ENCODE data around the gene TAF6. TPM values are rescaled to one million over a fixed set of nuclear protein-coding genes. Genes with fewer than 3 reads are reported as not detected.
A peak's percentile ranks its signal among the peaks of the same experiment; 100 is the strongest.

TAF6 gene
- total and polyA plus RNA-seq, 9 of the 15 experiments (the other 6 are each of a cell fraction or from before 2014, with no cell fraction given), result 0.78 to 78.7 (median 21.3) TPM

DNA sequence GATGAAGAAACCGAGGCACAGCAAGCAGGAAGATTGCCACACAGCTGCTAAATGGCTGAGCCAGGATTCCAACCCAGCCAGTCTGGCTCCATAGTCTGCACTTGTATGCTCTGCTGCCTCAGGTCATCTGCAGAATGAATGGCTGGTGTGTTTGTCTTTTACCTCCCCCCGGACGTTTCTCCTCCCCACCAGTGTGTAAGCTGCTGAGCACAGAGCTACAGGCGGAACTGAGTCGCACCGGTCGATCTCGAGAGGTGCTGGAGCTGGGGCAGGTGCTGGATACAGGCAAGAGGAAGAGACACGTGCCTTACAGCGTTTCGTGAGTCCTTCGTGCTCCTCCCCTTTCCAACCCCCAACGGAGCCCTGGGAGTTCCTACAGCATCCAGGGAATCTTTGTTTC is 2.9 kb upstream of the TAF6 start (continued):
- TF ChIP-seq ZNF165 (CRISPR knock-in tag; IDR thresholded peaks at IDR 0.05; ENCODE audit: borderline replicate concordance), result no peak

DNA sequence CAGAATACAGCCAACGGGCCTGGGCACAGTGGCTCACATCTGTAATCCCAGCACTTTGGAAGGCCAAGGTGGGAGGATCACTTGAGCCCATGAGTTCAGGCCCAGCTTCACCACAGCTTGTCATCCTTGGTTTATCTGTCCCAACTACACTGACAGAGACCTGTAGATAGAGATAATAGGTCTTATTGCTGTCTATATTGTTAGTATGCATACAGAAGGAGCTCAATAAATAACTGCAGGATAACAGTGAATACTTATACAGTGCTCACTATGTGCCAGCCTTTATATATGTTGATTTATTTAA is 1.5 kb upstream of the TAF6 start:
- peaks cover 35 to 52% of the 10 kb centered on the region in 2 experiments for H3K4me1 ChIP-seq (replicated peaks in 1 of 2; ENCODE audit: control insufficient read depth in 2 of 2, insufficient read depth in 2 of 2, low read length in 2 of 2)
- H3K9me3 ChIP-seq (replicated peaks; ENCODE audit: control insufficient read depth, insufficient read depth, low read depth, low read length), result no peaks in the 10 kb centered on the region
- CTCF ChIA-PET (ENCODE audit: low intra/inter-chr PET ratio), result no interaction called here
- intact Hi-C loops (cut with micrococcal nuclease) (no loop called here), in situ Hi-C loops (cut with MboI) (no loop called here)
- 0 out of 2 replicates have a peak, but pooled peaks cover 4% of the 10 kb centered on the region for H4K20me1 ChIP-seq (replicated peaks; ENCODE audit: control insufficient read depth, insufficient read depth, low read length)
- FAIRE-seq, result no peak
- H2AFZ ChIP-seq (ENCODE audit: low read depth, low read length), result peak overlapping the region; percentile 95
- DNase-seq (ENCODE audit: extremely low read depth in 1 of 4, low spot score in 3 of 4), result peak in 2 of 4 experiments; percentile 5 to 50
- ATAC-seq, result no peak
- POLR2A ChIA-PET, result interaction anchor here (1.0 to 1.7 kb wide), 4 partner anchors 11 to 99 kb away, joined by 3 to 15 read pairs (median 3); partner anchors contain the start of genes AP4M1 and MCM7
- 8% methylated on average over 1 of the region's 1 CpG for WGBS (ENCODE audit: insufficient coverage, low coverage, missing lambda C conversion rate)
- H3K9ac ChIP-seq (ENCODE audit: insufficient read depth in 1 of 2, low read depth in 2 of 2, low read length in 2 of 2), result peak overlapping the region; percentile 86 to 88; a peak in 3 of 4 replicates
- BruUV-seq (replicated peaks), result no TSS peak
- peak overlapping the region; percentile 99 for H3K4me2 ChIP-seq (ENCODE audit: insufficient read depth, low read length)
- H3K79me2 ChIP-seq (ENCODE audit: control insufficient read depth, insufficient read depth, low read length), result peaks cover 27% of the 10 kb centered on the region
- peak overlapping the region; percentile 72 for H3K4me3 ChIP-seq
- H3K27me3 ChIP-seq (ENCODE audit: control insufficient read depth in 2 of 2, insufficient read depth in 2 of 2, low read length in 2 of 2), result no peaks in the 10 kb centered on the region
- H3K36me3 ChIP-seq (ENCODE audit: control insufficient read depth, insufficient read depth, low read length), result no peaks in the 10 kb centered on the region; the same call in 2 of the 3 replicates
- no peaks in the 10 kb centered on the region for H3K9me1 ChIP-seq (ENCODE audit: control insufficient read depth, insufficient read depth, low read length)
- peak overlapping the region; percentile 88 for H3K27ac ChIP-seq (ENCODE audit: extremely low read depth, low read depth, low read length)
- peak; percentile 39 for TF ChIP-seq TCF3 (CRISPR knock-in tag; IDR thresholded peaks at IDR 0.05)
- peak; percentile 64 for TF ChIP-seq CBFA2T3 (IDR thresholded peaks at IDR 0.05)
- TF ChIP-seq, protein P1, sequence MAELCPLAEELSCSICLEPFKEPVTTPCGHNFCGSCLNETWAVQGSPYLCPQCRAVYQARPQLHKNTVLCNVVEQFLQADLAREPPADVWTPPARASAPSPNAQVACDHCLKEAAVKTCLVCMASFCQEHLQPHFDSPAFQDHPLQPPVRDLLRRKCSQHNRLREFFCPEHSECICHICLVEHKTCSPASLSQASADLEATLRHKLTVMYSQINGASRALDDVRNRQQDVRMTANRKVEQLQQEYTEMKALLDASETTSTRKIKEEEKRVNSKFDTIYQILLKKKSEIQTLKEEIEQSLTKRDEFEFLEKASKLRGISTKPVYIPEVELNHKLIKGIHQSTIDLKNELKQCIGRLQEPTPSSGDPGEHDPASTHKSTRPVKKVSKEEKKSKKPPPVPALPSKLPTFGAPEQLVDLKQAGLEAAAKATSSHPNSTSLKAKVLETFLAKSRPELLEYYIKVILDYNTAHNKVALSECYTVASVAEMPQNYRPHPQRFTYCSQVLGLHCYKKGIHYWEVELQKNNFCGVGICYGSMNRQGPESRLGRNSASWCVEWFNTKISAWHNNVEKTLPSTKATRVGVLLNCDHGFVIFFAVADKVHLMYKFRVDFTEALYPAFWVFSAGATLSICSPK (IDR thresholded peaks at IDR 0.05; ENCODE audit: borderline replicate concordance), result no peak
- no peak for TF ChIP-seq CBX5 (IDR thresholded peaks at IDR 0.05; ENCODE audit: borderline replicate concordance, low read depth)
- TF ChIP-seq EWSR1 (IDR thresholded peaks at IDR 0.05; ENCODE audit: borderline replicate concordance, low read depth, partially characterized antibody), result no peak
- TF ChIP-seq ILF3 (IDR thresholded peaks at IDR 0.05; ENCODE audit: borderline replicate concordance), result no peak
- TF ChIP-seq TAL1 (IDR thresholded peaks at IDR 0.05), result 0 out of 2 replicates have a peak, but pooled peaks have one; percentile 2
- TF ChIP-seq, protein P2, sequence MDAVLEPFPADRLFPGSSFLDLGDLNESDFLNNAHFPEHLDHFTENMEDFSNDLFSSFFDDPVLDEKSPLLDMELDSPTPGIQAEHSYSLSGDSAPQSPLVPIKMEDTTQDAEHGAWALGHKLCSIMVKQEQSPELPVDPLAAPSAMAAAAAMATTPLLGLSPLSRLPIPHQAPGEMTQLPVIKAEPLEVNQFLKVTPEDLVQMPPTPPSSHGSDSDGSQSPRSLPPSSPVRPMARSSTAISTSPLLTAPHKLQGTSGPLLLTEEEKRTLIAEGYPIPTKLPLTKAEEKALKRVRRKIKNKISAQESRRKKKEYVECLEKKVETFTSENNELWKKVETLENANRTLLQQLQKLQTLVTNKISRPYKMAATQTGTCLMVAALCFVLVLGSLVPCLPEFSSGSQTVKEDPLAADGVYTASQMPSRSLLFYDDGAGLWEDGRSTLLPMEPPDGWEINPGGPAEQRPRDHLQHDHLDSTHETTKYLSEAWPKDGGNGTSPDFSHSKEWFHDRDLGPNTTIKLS (IDR thresholded peaks at IDR 0.05; ENCODE audit: borderline replicate concordance, low read depth), result no peak
- TF ChIP-seq ZNF354B (CRISPR knock-in tag; IDR thresholded peaks at IDR 0.05), result no peak
- TF ChIP-seq, protein P3, sequence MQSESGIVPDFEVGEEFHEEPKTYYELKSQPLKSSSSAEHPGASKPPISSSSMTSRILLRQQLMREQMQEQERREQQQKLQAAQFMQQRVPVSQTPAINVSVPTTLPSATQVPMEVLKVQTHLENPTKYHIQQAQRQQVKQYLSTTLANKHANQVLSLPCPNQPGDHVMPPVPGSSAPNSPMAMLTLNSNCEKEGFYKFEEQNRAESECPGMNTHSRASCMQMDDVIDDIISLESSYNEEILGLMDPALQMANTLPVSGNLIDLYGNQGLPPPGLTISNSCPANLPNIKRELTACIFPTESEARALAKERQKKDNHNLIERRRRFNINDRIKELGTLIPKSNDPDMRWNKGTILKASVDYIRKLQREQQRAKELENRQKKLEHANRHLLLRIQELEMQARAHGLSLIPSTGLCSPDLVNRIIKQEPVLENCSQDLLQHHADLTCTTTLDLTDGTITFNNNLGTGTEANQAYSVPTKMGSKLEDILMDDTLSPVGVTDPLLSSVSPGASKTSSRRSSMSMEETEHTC (IDR thresholded peaks at IDR 0.05), result no peak
- TF ChIP-seq TRIM24 (IDR thresholded peaks at IDR 0.05), result no peak
- TF ChIP-seq, protein P4, sequence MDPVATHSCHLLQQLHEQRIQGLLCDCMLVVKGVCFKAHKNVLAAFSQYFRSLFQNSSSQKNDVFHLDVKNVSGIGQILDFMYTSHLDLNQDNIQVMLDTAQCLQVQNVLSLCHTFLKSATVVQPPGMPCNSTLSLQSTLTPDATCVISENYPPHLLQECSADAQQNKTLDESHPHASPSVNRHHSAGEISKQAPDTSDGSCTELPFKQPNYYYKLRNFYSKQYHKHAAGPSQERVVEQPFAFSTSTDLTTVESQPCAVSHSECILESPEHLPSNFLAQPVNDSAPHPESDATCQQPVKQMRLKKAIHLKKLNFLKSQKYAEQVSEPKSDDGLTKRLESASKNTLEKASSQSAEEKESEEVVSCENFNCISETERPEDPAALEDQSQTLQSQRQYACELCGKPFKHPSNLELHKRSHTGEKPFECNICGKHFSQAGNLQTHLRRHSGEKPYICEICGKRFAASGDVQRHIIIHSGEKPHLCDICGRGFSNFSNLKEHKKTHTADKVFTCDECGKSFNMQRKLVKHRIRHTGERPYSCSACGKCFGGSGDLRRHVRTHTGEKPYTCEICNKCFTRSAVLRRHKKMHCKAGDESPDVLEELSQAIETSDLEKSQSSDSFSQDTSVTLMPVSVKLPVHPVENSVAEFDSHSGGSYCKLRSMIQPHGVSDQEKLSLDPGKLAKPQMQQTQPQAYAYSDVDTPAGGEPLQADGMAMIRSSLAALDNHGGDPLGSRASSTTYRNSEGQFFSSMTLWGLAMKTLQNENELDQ (CRISPR knock-in tag; IDR thresholded peaks at IDR 0.05; ENCODE audit: borderline replicate concordance), result 0 out of 2 replicates have a peak, but pooled peaks have one; percentile 29
- TF ChIP-seq HOXB6 (CRISPR knock-in tag; IDR thresholded peaks at IDR 0.05; ENCODE audit: borderline replicate concordance), result no peak
- no peak for TF ChIP-seq STAT5B (CRISPR knock-in tag; IDR thresholded peaks at IDR 0.05)

Measured in K562 (cell line).